HEK293 (cell line): Measurements from ENCODE around the gene FILIP1L.

ENCODE experiments used
- CTCF ChIA-PET: fragments of 350-600 bp; formaldehyde crosslinking; extraction: SDS; loops from one replicate; lab custom pipeline; 2021; ENCODE audit warnings: antibody characterized with exemption; lab: Yijun Ruan, JAX
- POLR2A ChIA-PET: fragments of 300-600 bp; formaldehyde crosslinking; extraction: SDS; loops from one replicate; lab custom pipeline; 2020; ENCODE audit warnings: antibody characterized with exemption, inconsistent platforms; lab: Yijun Ruan, JAX
- H3K27ac ChIP-seq: fragments of 200-500 bp; sonication (Bioruptor generic); 2 replicates; pipeline ENCODE4 v1.5.1; 2014; ENCODE audit warnings: low read depth, low read length, control low read depth, inconsistent platforms; ENCODE audit errors: extremely low read depth
- H3K36me3 ChIP-seq, 2 experiments: fragments of 200-500 bp in 1 of 2; sonication (Bioruptor generic) in 1 of 2; 1 replicate in 1 of 2; 2 replicates in 1 of 2; pipeline ENCODE4 v1.5.1; 2014 to 2017; ENCODE audit warnings: inconsistent platforms in 2 of 2, low read length in 2 of 2; ENCODE audit not compliant: control insufficient read depth in 2 of 2, insufficient read depth in 1 of 2
- H3K4me1 ChIP-seq: fragments of 200-500 bp; sonication (Bioruptor generic); 2 replicates; pipeline ENCODE4 v1.5.1; 2014; ENCODE audit warnings: mild to moderate bottlenecking, low read length, inconsistent platforms; ENCODE audit not compliant: control insufficient read depth, insufficient read depth
- H3K4me3 ChIP-seq: 2 replicates; pipeline ENCODE4 v1.5.1; 2011; ENCODE audit warnings: low read depth, mild to moderate bottlenecking, control low read depth, low read length, moderate library complexity
- H3K9me3 ChIP-seq: fragments of 200-500 bp; sonication (Bioruptor generic); 2 replicates; pipeline ENCODE4 v1.5.1; 2014; ENCODE audit warnings: low read depth, low read length, inconsistent platforms; ENCODE audit not compliant: control insufficient read depth, insufficient read depth
- HOXC10 ChIP-seq: sonication (generic); formaldehyde crosslinking; IDR thresholded peaks from 2 replicates; pipeline ENCODE4 v1.8.1; 2023; ENCODE audit warnings: mild to moderate bottlenecking, missing genetic modification reagents
- IKZF3 ChIP-seq: fragments of 450-650 bp; IDR thresholded peaks from 2 replicates; pipeline ENCODE4 v1.5.0; 2018; ENCODE audit warnings: missing biosample characterization, mild to moderate bottlenecking, missing genetic modification characterization, moderate library complexity
- KLF16 ChIP-seq: fragments of 450-650 bp; formaldehyde crosslinking; IDR thresholded peaks from 2 replicates; pipeline ENCODE4 v1.5.1; 2017; ENCODE audit warnings: missing biosample characterization, missing genetic modification characterization
- MEIS1 ChIP-seq: sonication (generic); formaldehyde crosslinking; IDR thresholded peaks from 2 replicates; pipeline ENCODE4 v1.8.1; 2022; ENCODE audit warnings: missing genetic modification reagents, mild to moderate bottlenecking, borderline replicate concordance
- SALL2 ChIP-seq: fragments of 450-650 bp; formaldehyde crosslinking; IDR thresholded peaks from 2 replicates; pipeline ENCODE4 v1.5.0; 2017; ENCODE audit warnings: missing biosample characterization, mild to moderate bottlenecking, missing genetic modification characterization, borderline replicate concordance
- SP2 ChIP-seq: fragments of 450-650 bp; formaldehyde crosslinking; IDR thresholded peaks from 2 replicates; pipeline ENCODE4 v1.5.1; 2016; ENCODE audit warnings: missing biosample characterization, missing genetic modification characterization
- ZBTB21 ChIP-seq: fragments of 450-650 bp; formaldehyde crosslinking; IDR thresholded peaks from 2 replicates; pipeline ENCODE4 v1.5.1; 2017; ENCODE audit warnings: missing biosample characterization, missing genetic modification characterization
- ZBTB49 ChIP-seq: fragments of 450-650 bp; formaldehyde crosslinking; IDR thresholded peaks from 2 replicates; pipeline ENCODE4 v1.5.1; 2016; ENCODE audit warnings: missing biosample characterization, missing genetic modification characterization, low read depth
- ZBTB7A ChIP-seq: fragments of 450-650 bp; formaldehyde crosslinking; IDR thresholded peaks from 2 replicates; pipeline ENCODE4 v1.5.1; 2016; ENCODE audit warnings: low read depth, missing biosample characterization, missing genetic modification characterization
- ZNF133 ChIP-seq: fragments of 450-650 bp; formaldehyde crosslinking; IDR thresholded peaks from 2 replicates; pipeline ENCODE4 v1.5.1; 2016; ENCODE audit warnings: missing biosample characterization, missing genetic modification characterization
- ZNF138 ChIP-seq: fragments of 450-650 bp; formaldehyde crosslinking; IDR thresholded peaks from 2 replicates; pipeline ENCODE4 v1.5.1; 2016; ENCODE audit warnings: missing biosample characterization, missing genetic modification characterization, borderline replicate concordance
- ZNF140 ChIP-seq: fragments of 450-650 bp; formaldehyde crosslinking; IDR thresholded peaks from 2 replicates; pipeline ENCODE4 v1.5.1; 2016; ENCODE audit warnings: missing biosample characterization, missing genetic modification characterization
- ZNF16 ChIP-seq: fragments of 450-650 bp; formaldehyde crosslinking; IDR thresholded peaks from 2 replicates; pipeline ENCODE4 v1.5.1; 2016; ENCODE audit warnings: low read depth, missing biosample characterization, missing genetic modification characterization
- ZNF174 ChIP-seq: fragments of 450-650 bp; formaldehyde crosslinking; IDR thresholded peaks from 2 replicates; pipeline ENCODE4 v1.5.0; 2017; ENCODE audit warnings: missing biosample characterization, mild to moderate bottlenecking, missing genetic modification characterization
- ZNF23 ChIP-seq: fragments of 450-650 bp; formaldehyde crosslinking; IDR thresholded peaks from 2 replicates; pipeline ENCODE4 v1.5.1; 2016; ENCODE audit warnings: missing biosample characterization, missing genetic modification characterization, borderline replicate concordance
- ZNF248 ChIP-seq: fragments of 450-650 bp; formaldehyde crosslinking; IDR thresholded peaks from 2 replicates; pipeline ENCODE4 v1.5.1; 2017; ENCODE audit warnings: missing biosample characterization, missing genetic modification characterization
- ZNF335 ChIP-seq: fragments of 450-650 bp; formaldehyde crosslinking; conservative IDR thresholded peaks from 2 replicates; pipeline ENCODE4 v1.5.1; 2016; ENCODE audit warnings: missing biosample characterization, missing genetic modification characterization
- ZNF404 ChIP-seq: fragments of 450-650 bp; formaldehyde crosslinking; IDR thresholded peaks from 2 replicates; pipeline ENCODE4 v1.5.1; 2017; ENCODE audit warnings: missing biosample characterization, missing genetic modification characterization
- ZNF585B ChIP-seq: fragments of 450-650 bp; formaldehyde crosslinking; IDR thresholded peaks from 2 replicates; pipeline ENCODE4 v1.5.1; 2016; ENCODE audit warnings: missing biosample characterization, missing genetic modification characterization
- ZNF596 ChIP-seq: fragments of 450-650 bp; IDR thresholded peaks from 2 replicates; pipeline ENCODE4 v1.5.0; 2018; ENCODE audit warnings: missing biosample characterization, mild to moderate bottlenecking, missing genetic modification characterization, moderate library complexity
- ZNF654 ChIP-seq: fragments of 450-650 bp; formaldehyde crosslinking; IDR thresholded peaks from 2 replicates; pipeline ENCODE4 v1.5.1; 2016; ENCODE audit warnings: low read depth, missing biosample characterization, missing genetic modification characterization
- ZNF692 ChIP-seq: fragments of 450-650 bp; formaldehyde crosslinking; IDR thresholded peaks from 2 replicates; pipeline ENCODE4 v1.5.1; 2016; ENCODE audit warnings: missing biosample characterization, missing genetic modification characterization
- ZNF785 ChIP-seq: fragments of 450-650 bp; formaldehyde crosslinking; IDR thresholded peaks from 2 replicates; pipeline ENCODE4 v1.5.1; 2016; ENCODE audit warnings: missing biosample characterization, missing genetic modification characterization
- ZNF837 ChIP-seq: fragments of 450-650 bp; formaldehyde crosslinking; IDR thresholded peaks from 2 replicates; pipeline ENCODE4 v1.5.1; 2016; ENCODE audit warnings: missing biosample characterization, missing genetic modification characterization
- ZSCAN30 ChIP-seq: fragments of 450-650 bp; IDR thresholded peaks from 2 replicates; pipeline ENCODE4 v1.5.1; 2018; ENCODE audit warnings: missing biosample characterization, mild to moderate bottlenecking, missing genetic modification characterization, moderate library complexity
- TF ChIP-seq, protein P1 (sequence below): fragments of 450-650 bp; formaldehyde crosslinking; IDR thresholded peaks from 2 replicates; pipeline ENCODE4 v1.5.1; 2016; ENCODE audit warnings: missing biosample characterization, missing genetic modification characterization
- TF ChIP-seq, protein P2 (sequence below): fragments of 450-650 bp; formaldehyde crosslinking; optimal IDR thresholded peaks from 2 replicates; pipeline ENCODE3; 2016; ENCODE audit warnings: missing biosample characterization, mild to moderate bottlenecking, missing genetic modification characterization

The FILIP1L gene

GRCh38 chr3:100019719-100020118 lies 94.6 kb downstream of the FILIP1L start:
- Histone ChIP-seq H3K4me1 (no peaks in the 10 kb centered on the region; the same call in 1 of the 2 replicates), H3K4me3 (no peak overlapping the region), H3K27ac (no peak overlapping the region), H3K9me3 (no peaks in the 10 kb centered on the region; the same call in 1 of the 2 replicates), H3K36me3 (no peaks in the 10 kb centered on the region)
- TF ChIP-seq ZNF23 (tag by site-specific recombination): no peak
- TF ChIP-seq MEIS1 (CRISPR knock-in tag): no peak
- no peak for TF ChIP-seq ZBTB49 (tag by site-specific recombination)
- TF ChIP-seq, protein P1, sequence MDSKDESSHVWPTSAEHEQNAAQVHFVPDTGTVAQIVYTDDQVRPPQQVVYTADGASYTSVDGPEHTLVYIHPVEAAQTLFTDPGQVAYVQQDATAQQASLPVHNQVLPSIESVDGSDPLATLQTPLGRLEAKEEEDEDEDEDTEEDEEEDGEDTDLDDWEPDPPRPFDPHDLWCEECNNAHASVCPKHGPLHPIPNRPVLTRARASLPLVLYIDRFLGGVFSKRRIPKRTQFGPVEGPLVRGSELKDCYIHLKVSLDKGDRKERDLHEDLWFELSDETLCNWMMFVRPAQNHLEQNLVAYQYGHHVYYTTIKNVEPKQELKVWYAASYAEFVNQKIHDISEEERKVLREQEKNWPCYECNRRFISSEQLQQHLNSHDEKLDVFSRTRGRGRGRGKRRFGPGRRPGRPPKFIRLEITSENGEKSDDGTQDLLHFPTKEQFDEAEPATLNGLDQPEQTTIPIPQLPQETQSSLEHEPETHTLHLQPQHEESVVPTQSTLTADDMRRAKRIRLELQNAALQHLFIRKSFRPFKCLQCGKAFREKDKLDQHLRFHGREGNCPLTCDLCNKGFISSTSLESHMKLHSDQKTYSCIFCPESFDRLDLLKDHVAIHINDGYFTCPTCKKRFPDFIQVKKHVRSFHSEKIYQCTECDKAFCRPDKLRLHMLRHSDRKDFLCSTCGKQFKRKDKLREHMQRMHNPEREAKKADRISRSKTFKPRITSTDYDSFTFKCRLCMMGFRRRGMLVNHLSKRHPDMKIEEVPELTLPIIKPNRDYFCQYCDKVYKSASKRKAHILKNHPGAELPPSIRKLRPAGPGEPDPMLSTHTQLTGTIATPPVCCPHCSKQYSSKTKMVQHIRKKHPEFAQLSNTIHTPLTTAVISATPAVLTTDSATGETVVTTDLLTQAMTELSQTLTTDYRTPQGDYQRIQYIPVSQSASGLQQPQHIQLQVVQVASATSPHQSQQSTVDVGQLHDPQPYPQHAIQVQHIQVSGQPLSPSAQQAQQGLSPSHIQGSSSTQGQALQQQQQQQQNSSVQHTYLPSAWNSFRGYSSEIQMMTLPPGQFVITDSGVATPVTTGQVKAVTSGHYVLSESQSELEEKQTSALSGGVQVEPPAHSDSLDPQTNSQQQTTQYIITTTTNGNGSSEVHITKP: no peak
- no peak for TF ChIP-seq ZSCAN30
- TF ChIP-seq ZNF138 (tag by site-specific recombination): no peak
- TF ChIP-seq ZNF654 (tag by site-specific recombination): no peak
- no peak for TF ChIP-seq ZNF596 (tag by site-specific recombination)
- TF ChIP-seq, protein P2, sequence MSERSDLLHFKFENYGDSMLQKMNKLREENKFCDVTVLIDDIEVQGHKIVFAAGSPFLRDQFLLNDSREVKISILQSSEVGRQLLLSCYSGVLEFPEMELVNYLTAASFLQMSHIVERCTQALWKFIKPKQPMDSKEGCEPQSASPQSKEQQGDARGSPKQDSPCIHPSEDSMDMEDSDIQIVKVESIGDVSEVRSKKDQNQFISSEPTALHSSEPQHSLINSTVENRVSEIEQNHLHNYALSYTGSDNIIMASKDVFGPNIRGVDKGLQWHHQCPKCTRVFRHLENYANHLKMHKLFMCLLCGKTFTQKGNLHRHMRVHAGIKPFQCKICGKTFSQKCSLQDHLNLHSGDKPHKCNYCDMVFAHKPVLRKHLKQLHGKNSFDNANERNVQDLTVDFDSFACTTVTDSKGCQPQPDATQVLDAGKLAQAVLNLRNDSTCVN (tag by site-specific recombination): no peak
- TF ChIP-seq ZBTB21: no peak
- no peak for TF ChIP-seq ZNF692 (tag by site-specific recombination)
- TF ChIP-seq SP2 (tag by site-specific recombination): no peak
- TF ChIP-seq ZNF585B: no peak
- no peak for TF ChIP-seq ZNF16 (tag by site-specific recombination)
- no peak for TF ChIP-seq SALL2 (tag by site-specific recombination)
- TF ChIP-seq HOXC10 (CRISPR knock-in tag): no peak
- no peak for TF ChIP-seq ZNF174
- ChIA-PET POLR2A (no interaction called here), CTCF (no interaction called here)

GRCh38 chr3:100018806-100019205 lies 95.5 kb downstream of the FILIP1L start:
- no peak overlapping the region for H3K4me3 ChIP-seq
- TF ChIP-seq KLF16 (tag by site-specific recombination) (no peak), SP2 (tag by site-specific recombination) (no peak), ZNF785 (tag by site-specific recombination) (no peak), ZNF140 (tag by site-specific recombination) (no peak), ZNF133 (no peak), ZNF404 (tag by site-specific recombination) (no peak), ZBTB21 (no peak), ZSCAN30 (no peak), ZNF335 (no peak), ZNF837 (tag by site-specific recombination) (no peak), ZBTB7A (tag by site-specific recombination) (no peak), IKZF3 (tag by site-specific recombination) (no peak), ZNF248 (tag by site-specific recombination) (no peak)
- TF ChIP-seq, all 188 proteins: peak for 0
- Histone ChIP-seq H3K9me3 (no peaks in the 10 kb centered on the region; the same call in 1 of the 2 replicates), H3K4me1 (no peaks in the 10 kb centered on the region; the same call in 1 of the 2 replicates), H3K27ac (no peak overlapping the region), H3K36me3 (no peaks in the 10 kb centered on the region)
- ChIA-PET CTCF (no interaction called here), POLR2A (no interaction called here)
